NCI-H526 (cell line): Measurements from ENCODE around the gene TBC1D7.

ENCODE experiments used
- DNase-seq, 2 experiments: peaks; one replicate each; lab custom pipeline; 2025; lab: John Stamatoyannopoulos, UW

Gene TBC1D7

DNA sequence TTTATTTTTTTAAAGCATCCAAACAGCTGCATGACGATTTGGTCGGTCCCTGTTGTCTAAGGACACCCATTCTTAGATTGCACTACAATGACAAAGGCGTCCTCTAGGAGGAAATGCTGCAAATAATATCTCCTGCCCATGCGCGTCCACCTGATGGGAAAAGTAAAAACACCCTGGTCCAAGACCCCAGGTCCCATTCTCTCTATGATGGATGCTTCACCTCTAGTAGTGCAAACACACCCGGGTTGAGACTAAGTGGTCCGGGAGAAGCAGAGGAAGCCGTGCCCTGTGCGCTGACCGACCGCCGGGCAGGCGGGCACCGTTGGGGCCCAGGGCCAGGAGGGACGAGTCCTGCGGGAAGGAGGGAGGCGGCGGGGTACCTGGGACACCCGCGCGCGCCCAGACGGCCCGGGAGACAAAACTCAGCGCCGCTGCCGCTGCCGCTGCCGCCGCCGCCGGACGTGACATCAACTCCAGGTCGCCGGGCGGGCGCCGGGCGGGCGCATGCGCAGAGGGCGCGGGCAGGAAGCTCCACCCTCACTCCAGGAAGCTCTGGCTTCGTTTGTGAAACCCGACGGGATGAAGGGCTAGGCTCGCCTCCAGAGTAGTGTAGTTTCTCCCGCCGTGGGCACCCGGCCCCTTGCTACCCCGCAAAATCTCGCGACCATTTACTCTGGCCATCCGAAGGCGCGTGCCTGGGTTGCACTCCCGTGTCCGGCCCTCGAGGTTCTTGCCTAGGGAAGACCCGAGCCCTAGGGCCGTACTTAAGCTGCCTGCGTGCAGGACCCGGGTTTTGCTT, at the start of gene TBC1D7:
Gene TBC1D7 (minus strand): TSS at position 462 of the 799 bp plus-strand sequence. CDS start 1,639 bp downstream, outside the sequence.
- peak; percentile 91 to 95 for DNase-seq

DNA sequence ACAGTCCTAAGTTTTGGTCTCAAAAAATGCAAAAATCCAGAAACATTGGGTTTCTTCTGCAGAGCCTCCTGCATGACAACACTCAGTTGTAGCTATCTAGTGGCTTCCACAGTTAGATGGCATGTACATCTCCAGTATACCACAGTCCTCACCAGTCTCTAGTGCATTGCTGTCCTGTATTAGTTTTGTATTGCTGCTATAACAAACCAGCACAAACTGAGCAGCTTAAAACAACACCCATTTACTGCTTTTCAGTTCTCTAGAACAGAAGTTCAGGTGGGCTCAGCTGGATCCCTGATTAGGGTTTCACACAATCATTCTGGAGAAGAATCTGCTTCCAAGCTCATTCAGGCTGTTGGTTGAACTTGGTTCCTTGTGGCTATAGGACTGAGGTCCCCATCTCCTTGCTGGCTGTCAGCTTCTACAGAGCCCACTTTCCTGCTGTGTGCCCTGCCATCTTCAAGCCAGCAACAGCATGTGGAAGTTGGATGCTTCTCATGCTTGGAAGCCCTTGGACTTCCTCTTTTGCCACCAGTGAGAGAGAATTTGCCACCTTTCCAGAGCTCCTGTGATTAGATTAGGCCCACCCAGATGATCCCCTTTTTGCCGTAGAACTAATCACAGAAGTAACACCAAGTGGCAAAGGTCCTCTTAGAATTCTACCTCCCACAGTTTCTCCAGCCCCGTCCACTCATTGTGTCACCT, 48.9 kb upstream of the TBC1D7 start:
- no peak for DNase-seq

DNA sequence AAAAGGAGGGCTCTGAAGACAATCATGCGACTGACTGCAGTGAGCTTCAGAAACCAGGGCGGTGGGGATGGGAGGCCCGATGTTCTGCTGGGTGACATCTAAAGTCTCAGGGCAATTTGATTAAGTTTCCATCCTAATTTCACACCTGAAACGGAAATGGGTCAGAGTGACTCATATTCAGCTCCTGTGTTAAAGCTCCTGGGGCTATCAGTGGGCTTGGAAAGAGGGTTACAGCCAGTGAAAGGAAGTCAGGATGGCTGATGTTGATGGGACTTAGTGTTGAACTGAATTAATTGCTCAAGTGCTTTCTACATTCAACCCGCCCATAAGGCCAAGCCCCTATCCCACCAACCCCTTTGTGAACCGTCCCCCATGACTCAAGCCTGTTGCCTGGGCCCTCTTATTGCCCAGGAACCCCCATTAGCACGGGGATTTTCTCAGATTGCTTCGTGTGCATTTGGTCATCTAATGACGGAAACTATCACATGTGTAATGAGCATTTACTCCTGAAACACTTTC, 47.1 kb upstream of the TBC1D7 start:
- no peak for DNase-seq

DNA sequence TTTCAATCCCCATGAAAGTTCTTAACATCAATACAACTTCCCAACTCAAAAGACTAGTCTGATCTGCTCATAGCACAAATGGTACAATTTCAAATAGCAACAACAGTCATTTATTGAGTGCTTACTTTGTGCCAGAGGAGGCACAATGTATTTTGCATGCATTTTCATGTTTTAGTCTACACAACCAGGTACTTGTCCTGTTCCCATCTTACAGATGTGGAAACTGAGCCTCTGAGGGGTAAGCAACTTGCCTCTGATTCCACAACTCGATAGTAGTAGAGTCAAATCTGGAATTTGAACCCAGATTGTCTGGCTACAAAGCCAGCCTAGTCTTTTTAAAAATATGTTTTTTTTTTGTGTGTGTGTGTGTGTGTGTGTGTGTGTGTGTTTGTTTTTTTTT, 45.6 kb upstream of the TBC1D7 start:
- DNase-seq, result no peak

- no peak for DNase-seq
These were observed 45.1 kb upstream of the TBC1D7 start for GRCh38 chr6:13373488-13373886.

- no peak for DNase-seq
These were observed 44.6 kb upstream of the TBC1D7 start for GRCh38 chr6:13372688-13373487.

DNA sequence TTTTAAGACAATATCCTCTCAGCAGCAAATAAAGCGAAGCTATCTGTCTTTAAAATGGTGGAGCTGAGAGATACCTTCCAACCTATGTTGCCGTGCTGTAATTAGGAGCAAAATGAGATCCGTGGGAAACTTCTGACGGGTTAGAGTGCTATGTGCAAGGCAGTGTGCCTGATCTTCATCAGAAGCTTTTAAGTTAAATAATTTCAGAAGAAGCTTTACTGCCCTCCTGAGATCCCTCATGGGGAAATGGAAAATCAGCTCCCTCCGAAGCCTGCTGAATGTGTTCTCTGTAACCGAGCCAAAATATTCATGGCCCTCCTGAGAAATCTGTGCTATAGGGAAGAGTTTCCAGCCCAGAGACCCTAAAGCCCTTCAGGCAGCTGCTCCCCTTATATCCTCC, 43.7 kb upstream of the TBC1D7 start:
- DNase-seq, result no peak

DNA sequence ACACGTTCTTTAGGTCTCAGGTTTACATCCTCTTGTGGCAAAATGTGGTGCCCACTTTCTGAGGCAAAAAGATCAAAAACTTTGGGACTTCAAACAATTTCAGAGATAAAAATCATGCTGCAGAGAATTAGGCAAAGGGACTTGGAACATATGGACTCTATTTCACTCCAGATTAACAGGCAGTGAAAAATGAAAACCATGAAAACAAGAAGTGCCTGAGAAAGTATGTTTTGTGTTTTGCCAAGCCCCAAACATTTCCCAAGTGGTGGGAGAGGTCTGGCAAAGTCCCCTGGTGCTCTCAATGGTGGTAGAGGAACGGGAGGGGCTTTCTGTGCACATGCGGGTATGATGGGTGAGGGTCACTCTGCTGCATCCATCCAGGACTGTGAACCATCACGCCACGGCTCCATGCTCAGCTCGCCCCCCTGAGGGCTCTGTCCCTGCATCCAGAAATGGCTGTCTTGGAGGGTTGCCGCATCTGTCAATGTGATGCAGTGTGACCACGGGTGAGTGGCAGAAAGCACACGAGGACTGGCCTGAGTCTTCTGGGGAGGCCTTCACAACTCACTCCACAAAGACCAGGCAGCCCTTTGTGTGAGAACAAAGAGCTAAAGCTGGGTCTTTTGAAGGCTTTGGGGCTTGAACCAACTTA, 43.2 kb upstream of the TBC1D7 start:
- DNase-seq, result no peak

DNA sequence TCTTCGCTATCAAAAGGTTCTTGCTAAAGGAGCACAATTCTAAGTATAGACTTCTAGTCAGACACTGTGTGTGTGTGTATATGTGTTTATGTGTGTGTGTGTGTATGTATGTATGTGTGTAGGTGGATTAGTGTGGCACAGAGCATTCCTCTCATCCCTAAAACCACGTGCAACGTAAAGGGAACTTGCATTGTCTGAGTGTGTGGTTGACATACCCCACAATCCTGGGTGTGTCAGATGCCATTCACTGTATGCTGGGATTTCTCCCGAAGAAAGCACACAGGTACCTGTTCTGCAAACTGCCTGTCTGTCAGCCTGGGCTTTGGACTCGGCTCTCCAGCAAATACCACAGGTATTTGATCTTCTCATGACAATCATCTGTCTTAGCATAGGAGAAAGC, 42.3 kb upstream of the TBC1D7 start:
- no peak for DNase-seq

DNA sequence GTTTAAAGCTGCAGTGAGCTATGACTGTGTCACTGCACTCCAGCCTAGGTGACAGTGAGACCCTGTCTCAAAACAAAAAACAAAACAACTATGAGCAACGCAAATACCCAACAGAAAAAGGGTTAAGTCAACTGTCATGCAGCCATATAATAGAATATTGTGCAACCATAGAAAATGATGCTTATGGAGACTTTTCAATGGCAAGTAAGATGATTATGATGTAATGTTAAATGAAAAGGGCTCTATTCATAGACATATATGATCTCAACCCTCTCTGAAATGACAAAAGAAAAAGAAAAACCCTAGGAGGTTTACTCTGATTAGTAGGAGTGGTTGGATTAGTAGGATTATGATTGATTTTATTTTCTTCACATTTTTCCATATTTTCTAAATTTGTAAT, 41.3 kb upstream of the TBC1D7 start:
- DNase-seq, result no peak

- peak in 1 of 2 experiments; percentile 18 for DNase-seq
These were observed 40.4 kb upstream of the TBC1D7 start for GRCh38 chr6:13368731-13369115.

- DNase-seq, result peak in 1 of 2 experiments; percentile 22
These were observed 39.9 kb upstream of the TBC1D7 start for GRCh38 chr6:13368079-13368730.

- DNase-seq, result no peak
These were observed 39.1 kb upstream of the TBC1D7 start for GRCh38 chr6:13367396-13367795.

GRCh38 chr6:13365320-13365719, 37.0 kb upstream of the TBC1D7 start:
- DNase-seq, result no peak

GRCh38 chr6:13364842-13365241, 36.5 kb upstream of the TBC1D7 start:
- no peak for DNase-seq

- no peak for DNase-seq
These were observed 34.1 kb upstream of the TBC1D7 start for GRCh38 chr6:13362412-13362811.

- no peak for DNase-seq
These were observed 32.6 kb upstream of the TBC1D7 start for GRCh38 chr6:13360671-13361540.

DNA sequence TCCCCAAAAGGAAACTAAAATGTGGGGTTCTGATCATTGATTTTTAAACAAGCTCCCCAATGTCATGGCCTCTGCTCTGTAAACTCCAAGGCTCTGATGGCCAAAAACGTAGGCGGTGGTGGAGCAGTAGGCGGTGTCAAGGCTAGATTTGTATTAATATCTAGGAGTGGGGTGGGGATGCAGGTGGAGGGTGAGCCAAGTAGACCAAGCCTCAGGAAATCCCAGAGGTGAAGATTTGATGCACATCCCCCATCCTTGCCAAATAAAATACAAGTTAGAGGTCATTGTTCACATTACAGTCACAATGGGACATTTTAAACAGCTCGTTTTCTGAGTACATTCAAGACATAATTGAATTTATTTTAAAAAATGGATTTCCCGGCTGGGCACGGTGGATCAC, 30.9 kb upstream of the TBC1D7 start:
- DNase-seq, result no peak

- no peak for DNase-seq
These were observed 30.2 kb upstream of the TBC1D7 start for GRCh38 chr6:13358511-13358910.

GRCh38 chr6:13357551-13358075, 29.3 kb upstream of the TBC1D7 start:
- no peak for DNase-seq
